Mesenchymal stem cell (in vitro differentiated cells and primary cell): ENCODE data around the gene EVI5L.

Source experiments
- DNase-seq: peaks from one replicate; pipeline ENCODE4 v3.0.0-alpha.2; 2013
- H2AFZ ChIP-seq: one replicate; pipeline ENCODE4 v1.6.1; 2013; ENCODE audit warnings: low read depth, mild to moderate bottlenecking, control low read depth, inconsistent platforms, low read length, moderate library complexity
- H2AK5ac ChIP-seq: 2 replicates; pipeline ENCODE4 v1.6.1; 2013; ENCODE audit warnings: low read length, moderate library complexity, mild to moderate bottlenecking, inconsistent platforms; ENCODE audit not compliant: severe bottlenecking
- H2BK120ac ChIP-seq: one replicate; pipeline ENCODE4 v1.6.1; 2013; ENCODE audit warnings: low read depth, mild to moderate bottlenecking, inconsistent platforms, low read length, moderate library complexity
- H2BK12ac ChIP-seq, 2 experiments: one replicate each; pipeline ENCODE4 v1.6.1; 2013; ENCODE audit warnings: inconsistent platforms in 2 of 2, low read length in 2 of 2, mild to moderate bottlenecking in 2 of 2, moderate library complexity in 2 of 2, control low read depth in 1 of 2
- H2BK15ac ChIP-seq: one replicate; pipeline ENCODE4 v1.6.1; 2013; ENCODE audit warnings: mild to moderate bottlenecking, low read depth, inconsistent platforms; ENCODE audit not compliant: poor library complexity, severe bottlenecking
- H2BK5ac ChIP-seq: 2 replicates; pipeline ENCODE4 v1.6.1; 2013; ENCODE audit warnings: low read depth, mild to moderate bottlenecking, low read length, control low read depth, inconsistent platforms; ENCODE audit not compliant: poor library complexity, severe bottlenecking
- H3K14ac ChIP-seq, 2 experiments: one replicate each; pipeline ENCODE4 v1.6.1; 2013; ENCODE audit warnings: inconsistent platforms in 2 of 2, low read length in 2 of 2, control low read depth in 1 of 2, mild to moderate bottlenecking in 1 of 2, moderate library complexity in 1 of 2
- H3K18ac ChIP-seq, 2 experiments: one replicate each; pipeline ENCODE4 v1.6.1; 2013; ENCODE audit warnings: inconsistent platforms in 2 of 2, low read length in 2 of 2, control low read depth in 1 of 2, low read depth in 1 of 2, mild to moderate bottlenecking in 1 of 2
- H3K23ac ChIP-seq, 2 experiments: one replicate each; pipeline ENCODE4 v1.6.1; 2013; ENCODE audit warnings: inconsistent platforms in 2 of 2, low read length in 2 of 2, mild to moderate bottlenecking in 2 of 2, moderate library complexity in 2 of 2, control low read depth in 1 of 2
- H3K27ac ChIP-seq: 2 replicates; pipeline ENCODE4 v1.5.1; 2013; ENCODE audit warnings: mild to moderate bottlenecking, moderate library complexity, low read length, control low read depth, inconsistent platforms; ENCODE audit not compliant: poor library complexity, severe bottlenecking
- H3K27me3 ChIP-seq, 2 experiments: 2 replicates each; pipeline versions ENCODE4 v1.6.1 to v1.7.0; 2013; ENCODE audit warnings: low read length in 2 of 2, mild to moderate bottlenecking in 2 of 2, moderate library complexity in 2 of 2, control low read depth in 1 of 2, inconsistent platforms in 1 of 2; ENCODE audit not compliant: control insufficient read depth in 1 of 2, insufficient read depth in 1 of 2
- H3K36me3 ChIP-seq, 2 experiments: 2 replicates each; pipeline versions ENCODE4 v1.6.1 to v1.7.0; 2013; ENCODE audit warnings: low read length in 2 of 2, control low read depth in 1 of 2, inconsistent platforms in 1 of 2, low read depth in 1 of 2, mild to moderate bottlenecking in 1 of 2; ENCODE audit not compliant: insufficient read depth in 2 of 2, control insufficient read depth in 1 of 2
- H3K4ac ChIP-seq, 2 experiments: one replicate each; pipeline ENCODE4 v1.6.1; 2013; ENCODE audit warnings: inconsistent platforms in 2 of 2, low read length in 2 of 2, mild to moderate bottlenecking in 2 of 2, moderate library complexity in 2 of 2, control low read depth in 1 of 2, low read depth in 1 of 2
- H3K4me1 ChIP-seq: 2 replicates; pipeline ENCODE4 v1.6.1; 2013; ENCODE audit warnings: low read depth, low read length, control low read depth; ENCODE audit not compliant: control insufficient read depth, insufficient read depth
- H3K4me2 ChIP-seq: 2 replicates; pipeline ENCODE4 v1.6.1; 2013; ENCODE audit warnings: low read length, mild to moderate bottlenecking, inconsistent platforms; ENCODE audit not compliant: poor library complexity, severe bottlenecking
- H3K4me3 ChIP-seq, 2 experiments: 2 replicates each; pipeline versions ENCODE4 v1.5.1 to v1.7.0; 2013; ENCODE audit warnings: low read length in 2 of 2, mild to moderate bottlenecking in 2 of 2, control low read depth in 1 of 2, low read depth in 1 of 2; ENCODE audit not compliant: insufficient read depth in 1 of 2
- H3K79me1 ChIP-seq: replicated peaks from 2 replicates; pipeline ENCODE4 v1.6.1; 2013; ENCODE audit warnings: mild to moderate bottlenecking, control low read depth, low read length, inconsistent platforms; ENCODE audit not compliant: poor library complexity, severe bottlenecking
- H3K9ac ChIP-seq: 2 replicates; pipeline ENCODE4 v1.7.0; 2013; ENCODE audit warnings: mild to moderate bottlenecking, low read length, moderate library complexity
- H3K9me3 ChIP-seq: 2 replicates; pipeline ENCODE4 v1.7.0; 2013; ENCODE audit warnings: mild to moderate bottlenecking, low read length; ENCODE audit not compliant: control insufficient read depth
- H4K8ac ChIP-seq: one replicate; pipeline ENCODE4 v1.6.1; 2013; ENCODE audit warnings: inconsistent platforms, mild to moderate bottlenecking, low read length, moderate library complexity
- H4K91ac ChIP-seq: one replicate; pipeline ENCODE4 v1.6.1; 2013; ENCODE audit warnings: mild to moderate bottlenecking, low read length, inconsistent platforms
- WGBS: methylation state at CpG from one replicate; pipeline ENCODE4 v1.1.7; 2013; ENCODE audit warnings: mixed read lengths; 5-methylcytosine and 5-hydroxymethylcytosine counted together

Gene EVI5L

DNA sequence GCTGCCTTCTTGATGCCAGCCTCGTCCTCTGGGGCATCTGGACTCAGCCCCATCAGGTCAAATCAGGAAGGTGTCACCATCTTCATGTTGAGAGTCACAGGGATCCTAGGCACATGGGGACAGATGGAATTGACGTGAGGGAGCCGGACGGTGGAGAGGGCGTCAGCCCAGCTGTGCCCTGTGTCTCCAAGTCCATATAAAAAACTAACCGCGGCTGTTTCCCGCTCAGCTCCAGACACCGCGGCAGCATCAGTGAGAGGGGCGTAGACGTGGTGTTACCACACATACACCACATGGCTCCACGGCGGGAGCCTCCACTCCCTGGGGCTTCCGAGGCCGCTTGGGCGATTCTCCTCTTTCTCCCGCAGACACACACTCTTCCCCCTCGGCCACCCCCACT lies 49.8 kb downstream of the EVI5L start:
- H3K4me3 ChIP-seq = no peak overlapping the region
- H3K23ac ChIP-seq = no peak overlapping the region
- no peak overlapping the region for H2AK5ac ChIP-seq
- H2BK5ac ChIP-seq = no peak overlapping the region
- H3K18ac ChIP-seq = no peak overlapping the region
- H2BK15ac ChIP-seq = no peak overlapping the region
- peaks cover 0 to 4% of the 10 kb centered on the region in 2 experiments for H3K36me3 ChIP-seq
- DNase-seq = no peak
- H4K8ac ChIP-seq = no peak overlapping the region
- H3K9me3 ChIP-seq = no peaks in the 10 kb centered on the region
- no peak overlapping the region for H4K91ac ChIP-seq
- H3K9ac ChIP-seq = no peak overlapping the region
- H3K27me3 ChIP-seq = peaks cover 15 to 20% of the 10 kb centered on the region in 2 experiments
- no peak overlapping the region for H2AFZ ChIP-seq
- no peak overlapping the region for H3K27ac ChIP-seq
- no peaks in the 10 kb centered on the region for H3K79me1 ChIP-seq
- H2BK120ac ChIP-seq = no peak overlapping the region
- no peak overlapping the region for H3K4ac ChIP-seq
- H3K4me1 ChIP-seq = peaks cover 3% of the 10 kb centered on the region
- no peak overlapping the region for H2BK12ac ChIP-seq
- 92% methylated on average over 12 of the region's 19 CpGs for WGBS
- H3K14ac ChIP-seq = no peak overlapping the region
- H3K4me2 ChIP-seq = no peak overlapping the region

GRCh38 chr19:7881910-7882309 lies 51.9 kb downstream of the EVI5L start:
- Histone ChIP-seq H3K14ac (no peak overlapping the region), H4K8ac (no peak overlapping the region), H2BK12ac (no peak overlapping the region), H3K27me3 (peaks cover 5 to 11% of the 10 kb centered on the region in 2 experiments), H3K18ac (no peak overlapping the region), H4K91ac (no peak overlapping the region), H3K9me3 (no peaks in the 10 kb centered on the region), H3K4me3 (no peak overlapping the region), H2BK15ac (no peak overlapping the region), H3K27ac (no peak overlapping the region), H2AFZ (no peak overlapping the region), H3K79me1 (no peaks in the 10 kb centered on the region), H3K23ac (no peak overlapping the region), H3K4me2 (no peak overlapping the region), H2AK5ac (no peak overlapping the region), H2BK5ac (no peak overlapping the region), H3K4ac (no peak overlapping the region), H3K9ac (no peak overlapping the region), H3K36me3 (peaks cover 0 to 4% of the 10 kb centered on the region in 2 experiments), H3K4me1 (peaks cover 3% of the 10 kb centered on the region), H2BK120ac (no peak overlapping the region)
- DNase-seq = no peak
- 92% methylated on average over 3 of the region's 3 CpGs for WGBS

GRCh38 chr19:7883105-7883504 lies 53.1 kb downstream of the EVI5L start:
- no peak overlapping the region for H2AFZ ChIP-seq
- no peak overlapping the region for H3K4me2 ChIP-seq
- H3K4ac ChIP-seq = no peak overlapping the region
- H3K18ac ChIP-seq = no peak overlapping the region
- no peak overlapping the region for H3K9ac ChIP-seq
- H2BK12ac ChIP-seq = no peak overlapping the region
- H3K23ac ChIP-seq = no peak overlapping the region
- no peak for DNase-seq
- H2AK5ac ChIP-seq = no peak overlapping the region
- H4K91ac ChIP-seq = no peak overlapping the region
- 97% methylated on average over 2 of the region's 4 CpGs for WGBS
- no peak overlapping the region for H3K27ac ChIP-seq
- H3K27me3 ChIP-seq = peaks cover 5% of the 10 kb centered on the region in 2 experiments
- no peak overlapping the region for H2BK5ac ChIP-seq
- no peak overlapping the region for H2BK15ac ChIP-seq
- no peak overlapping the region for H3K4me3 ChIP-seq
- H2BK120ac ChIP-seq = no peak overlapping the region
- peaks cover 0 to 4% of the 10 kb centered on the region in 2 experiments for H3K36me3 ChIP-seq
- H3K4me1 ChIP-seq = peaks cover 5% of the 10 kb centered on the region
- no peak overlapping the region for H3K14ac ChIP-seq
- H3K9me3 ChIP-seq = no peaks in the 10 kb centered on the region
- H4K8ac ChIP-seq = no peak overlapping the region
- H3K79me1 ChIP-seq = peaks cover 1% of the 10 kb centered on the region

GRCh38 chr19:7883796-7884570 lies 54.0 kb downstream of the EVI5L start:
- Histone ChIP-seq H3K4ac (no peak overlapping the region), H2BK5ac (no peak overlapping the region), H3K27ac (no peak overlapping the region), H2AK5ac (no peak overlapping the region), H2AFZ (no peak overlapping the region), H3K27me3 (peaks cover 5% of the 10 kb centered on the region in 2 experiments), H3K14ac (no peak overlapping the region), H3K4me3 (no peak overlapping the region), H3K9me3 (no peaks in the 10 kb centered on the region), H3K79me1 (peaks cover 8% of the 10 kb centered on the region), H2BK15ac (no peak overlapping the region), H3K36me3 (peaks cover 0 to 4% of the 10 kb centered on the region in 2 experiments), H3K23ac (no peak overlapping the region), H4K8ac (no peak overlapping the region), H2BK120ac (no peak overlapping the region), H3K4me1 (peaks cover 13% of the 10 kb centered on the region), H3K4me2 (no peak overlapping the region), H3K18ac (no peak overlapping the region), H3K9ac (no peak overlapping the region), H4K91ac (no peak overlapping the region), H2BK12ac (no peak overlapping the region)
- DNase-seq = peak; percentile 69
- 86% methylated on average over 1 of the region's 2 CpGs for WGBS
